ENCODE results near the gene SULT1B1.
A peak's percentile ranks its signal among the peaks of the same experiment; 100 is the strongest.
"Not testable (repeated sequence)": the region's sequence is repeated elsewhere in the genome, so short reads cannot be mapped to it uniquely, and the experiment has no call there.

The SULT1B1 gene

DNA sequence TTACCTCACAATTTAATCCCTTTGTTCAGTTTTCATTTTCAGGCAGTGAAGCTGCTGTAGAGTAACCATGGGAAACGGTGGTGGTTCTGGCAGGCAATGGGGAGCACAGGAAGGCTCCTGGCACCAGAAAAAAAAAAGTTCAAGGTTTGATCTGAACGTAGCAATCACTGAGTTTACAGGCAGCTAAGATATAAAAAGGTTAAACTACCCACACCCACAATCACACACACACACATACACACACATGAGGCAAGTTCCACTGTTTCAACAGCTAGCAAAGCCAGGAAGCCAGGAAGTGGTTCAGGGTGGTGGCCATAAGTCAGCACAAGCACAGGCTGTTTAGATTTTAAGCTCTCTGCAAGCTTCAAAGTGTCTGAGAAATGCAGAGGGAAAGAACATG lies at the start of gene SULT1B1:
TSS of gene SULT1B1 (minus strand) at position 166 of the 400 bp plus-strand sequence. CDS start 5,403 bp downstream, outside the sequence.
- peak; percentile 61 to 70 for DNase-seq

GRCh38 chr4:69800599-69800998 lies 40.2 kb upstream of the SULT1B1 start:
- DNase-seq, result no peak

GRCh38 chr4:69799337-69799736 lies 38.9 kb upstream of the SULT1B1 start:
- no peak for DNase-seq

GRCh38 chr4:69793732-69794131 lies 33.3 kb upstream of the SULT1B1 start:
- DNase-seq, result no peak

GRCh38 chr4:69787879-69788278 lies 27.5 kb upstream of the SULT1B1 start:
- DNase-seq, result no peak

GRCh38 chr4:69786547-69786946 lies 26.1 kb upstream of the SULT1B1 start:
- DNase-seq, result no peak

GRCh38 chr4:69785211-69785831 lies 24.9 kb upstream of the SULT1B1 start:
- no peak for DNase-seq

GRCh38 chr4:69782651-69783310 lies 22.4 kb upstream of the SULT1B1 start:
- no peak for DNase-seq

DNA sequence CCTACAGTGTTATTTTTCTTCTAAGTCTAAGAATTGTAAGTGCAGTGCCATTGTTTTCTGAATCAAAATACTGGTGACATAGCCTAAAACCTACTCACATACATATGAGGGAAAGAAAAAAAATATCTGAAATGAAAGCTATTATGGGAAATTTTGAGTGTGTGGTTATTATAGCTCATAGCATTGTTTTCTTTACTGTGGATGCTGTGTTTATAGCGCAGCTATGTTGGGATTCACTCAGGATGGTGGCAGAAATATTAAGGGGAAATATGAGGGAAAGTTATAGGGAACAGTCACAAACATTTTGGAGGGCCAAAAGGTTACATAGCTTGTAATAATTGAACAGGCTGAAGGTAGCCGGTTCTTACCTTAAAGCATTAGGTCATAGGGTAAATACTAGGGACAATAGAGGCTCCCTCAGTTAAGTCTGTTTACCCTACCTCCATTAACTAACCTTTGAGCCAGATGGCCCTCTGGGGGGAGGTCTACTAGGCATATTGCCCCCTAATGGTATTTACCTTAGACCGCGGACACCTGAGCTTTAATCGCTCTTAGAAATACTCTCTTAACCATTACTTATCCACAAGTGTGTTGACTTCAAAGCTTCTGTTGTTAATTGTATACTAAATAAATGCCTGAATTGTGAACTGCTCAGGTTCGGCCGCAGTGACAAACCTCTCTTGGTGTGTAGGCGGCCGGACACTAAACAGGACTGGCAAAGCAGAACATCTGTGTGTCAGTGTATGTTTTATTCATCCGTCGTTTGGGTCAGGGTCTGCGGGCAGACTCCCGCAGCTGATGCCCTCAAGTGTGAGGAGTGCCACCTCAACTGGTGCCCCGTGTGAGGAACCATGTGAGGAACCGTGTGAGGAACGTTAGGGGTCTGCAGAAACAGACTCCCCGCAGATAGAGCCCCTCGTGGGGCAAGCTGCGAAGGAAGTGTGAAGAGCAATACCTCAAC lies 21.3 kb upstream of the SULT1B1 start:
- DNase-seq, result no peak

GRCh38 chr4:69780141-69780540 lies 19.7 kb upstream of the SULT1B1 start:
- DNase-seq, result no peak

DNA sequence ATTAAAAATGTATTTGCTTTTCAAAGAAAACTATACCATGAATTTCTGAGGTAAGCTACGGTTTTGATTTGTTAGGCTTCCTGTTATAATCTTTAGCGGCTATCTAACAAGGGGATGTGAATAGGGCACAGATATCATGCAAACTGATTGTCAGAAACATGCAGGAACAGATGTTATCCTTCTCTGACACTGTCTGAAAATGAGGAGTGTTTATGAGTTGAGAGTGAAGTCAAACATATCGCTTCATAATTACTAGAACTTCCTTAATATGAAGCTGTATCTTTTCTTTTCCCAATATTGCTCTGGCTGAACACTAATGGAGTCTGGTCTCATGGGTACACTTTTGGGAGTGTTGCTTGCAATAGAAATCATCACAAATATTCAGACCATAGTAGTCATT lies 16.3 kb upstream of the SULT1B1 start:
- DNase-seq, result no peak

GRCh38 chr4:69775321-69775867 lies 15.0 kb upstream of the SULT1B1 start:
- DNase-seq, result no peak

GRCh38 chr4:69773484-69773883 lies 13.1 kb upstream of the SULT1B1 start:
- DNase-seq, result no peak

GRCh38 chr4:69768554-69768953 lies 8.1 kb upstream of the SULT1B1 start:
- not testable (repeated sequence) for DNase-seq

GRCh38 chr4:69765751-69766150 lies 5.3 kb upstream of the SULT1B1 start:
- no peak for DNase-seq

- DNase-seq, result peak in 1 of 2 donors; percentile 28
Observed at GRCh38 chr4:69764311-69764710, 3.9 kb upstream of the SULT1B1 start.

DNA sequence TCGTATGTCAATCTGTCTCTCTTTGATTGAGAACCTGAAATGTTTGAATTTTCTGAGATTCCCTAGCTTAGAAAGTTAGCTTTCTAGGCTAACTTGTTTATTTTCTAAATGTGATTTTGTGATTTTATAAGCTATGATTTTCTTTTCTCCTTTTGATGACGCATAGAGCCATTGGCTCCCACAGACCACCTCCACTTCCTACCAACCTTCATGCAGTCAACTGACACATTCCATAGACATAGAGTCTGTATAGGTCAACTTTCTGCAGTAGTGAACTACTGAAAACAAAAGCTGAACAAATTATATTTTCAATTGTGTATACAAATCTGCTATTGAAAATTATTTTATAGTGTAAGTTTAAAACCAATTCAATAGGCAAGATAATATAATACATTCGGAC lies 2.8 kb upstream of the SULT1B1 start:
- no peak for DNase-seq

DNA sequence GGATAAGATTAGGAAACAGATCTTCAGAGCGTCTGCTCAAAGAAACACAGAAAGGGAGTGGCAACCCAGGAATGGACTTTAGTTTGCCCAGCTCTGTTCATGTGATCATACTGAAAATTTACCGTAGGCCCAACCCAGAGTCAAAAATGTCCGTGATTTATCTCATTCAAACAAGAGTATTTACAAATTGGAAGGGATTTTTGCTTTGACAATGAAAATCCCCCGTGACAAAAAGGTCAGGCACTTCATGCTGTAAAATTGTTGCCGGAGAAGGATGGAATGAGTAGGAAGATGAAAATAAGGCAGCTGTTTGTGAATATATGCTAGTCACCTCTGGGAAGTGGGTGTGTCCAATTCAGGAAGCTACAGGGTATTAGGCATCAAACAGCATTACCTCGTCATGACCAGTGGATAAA lies 1.2 kb downstream of the SULT1B1 start:
- DNase-seq, result no peak

GRCh38 chr4:69757464-69757863 lies 3.0 kb downstream of the SULT1B1 start:
- DNase-seq, result no peak

DNA sequence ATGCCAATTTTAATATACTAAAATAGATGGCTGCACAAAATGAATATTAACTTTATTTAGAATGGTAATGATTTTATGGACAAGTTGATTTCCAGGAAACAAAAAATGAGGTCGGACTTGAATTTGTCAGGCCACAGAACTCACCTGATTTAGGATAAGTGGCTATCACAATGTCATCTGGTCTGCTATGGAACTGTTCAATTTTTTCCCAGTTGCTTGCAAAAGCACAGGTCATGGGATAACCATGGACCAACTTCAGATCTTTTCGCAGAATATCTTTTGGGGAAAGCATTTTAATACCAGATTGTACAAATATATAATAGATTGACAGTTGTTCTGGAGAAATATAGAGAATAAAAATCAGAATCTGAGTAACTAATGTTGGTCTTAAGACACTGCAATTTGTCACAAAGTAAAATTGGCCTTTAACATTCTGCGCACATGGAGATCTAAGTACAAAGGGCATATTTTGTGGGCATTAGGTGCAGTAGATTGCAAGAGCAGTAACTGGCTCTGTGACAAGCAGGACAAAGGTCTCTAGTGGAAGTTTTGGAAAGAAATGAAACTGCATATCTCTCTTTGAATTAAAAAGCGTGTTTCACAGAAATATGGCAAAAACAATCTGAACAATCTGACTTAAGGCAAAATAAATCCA lies 5.4 kb downstream of the SULT1B1 start:
- no peak for DNase-seq

GRCh38 chr4:69753686-69754085 lies 6.7 kb downstream of the SULT1B1 start:
- no peak for DNase-seq

GRCh38 chr4:69750346-69750745 lies 10.1 kb downstream of the SULT1B1 start:
- no peak for DNase-seq

DNA sequence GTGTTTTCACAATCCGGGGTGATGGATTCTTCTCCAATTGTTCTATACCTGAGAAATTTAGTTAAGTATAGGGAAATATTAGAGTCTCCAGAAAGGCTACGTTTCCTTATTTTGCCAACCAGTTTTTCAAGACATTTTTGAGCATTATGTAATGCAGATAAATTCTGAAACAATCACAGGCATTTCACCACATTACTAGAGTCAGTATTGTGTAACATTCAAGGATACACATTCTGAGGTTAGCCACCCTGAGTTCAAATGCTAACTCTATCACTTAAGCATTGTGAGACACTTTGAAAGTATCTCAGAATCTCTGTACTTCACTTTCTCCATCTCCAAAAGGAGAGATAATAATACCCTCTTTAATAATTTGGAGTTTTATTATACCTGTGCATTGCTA lies 10.6 kb downstream of the SULT1B1 start:
- DNase-seq, result no peak
